Suprapubic skin (tissue), 4 donors: Measurements from ENCODE around the gene RPS26.

Experiments used
- CTCF ChIP-seq, 2 donors: fragments of 200-600 bp in 1 of 2; fragments of 450-650 bp in 1 of 2; sonication (generic) in 1 of 2; IDR thresholded peaks; one replicate each; pipeline ENCODE4 v1.5.1; 2016 to 2019; ENCODE audit warnings: antibody characterized with exemption in 2 of 2, mild to moderate bottlenecking in 1 of 2, moderate library complexity in 1 of 2
- EP300 ChIP-seq: sonication (generic); formaldehyde crosslinking; IDR thresholded peaks from one replicate; pipeline ENCODE4 v1.6.1; 2017; ENCODE audit warnings: antibody characterized with exemption
- POLR2A ChIP-seq, 2 donors: fragments of 450-650 bp; IDR thresholded peaks; one replicate each; pipeline ENCODE4 v1.6.1; 2017; ENCODE audit warnings: antibody characterized with exemption in 2 of 2, mild to moderate bottlenecking in 2 of 2, moderate library complexity in 2 of 2
- POLR2AphosphoS5 ChIP-seq, 3 donors: sonication (generic); formaldehyde crosslinking; IDR thresholded peaks; one replicate each; pipeline ENCODE4 v1.6.1; 2017; ENCODE audit warnings: antibody characterized with exemption in 3 of 3

- no peak for TF ChIP-seq POLR2A (IDR thresholded peaks at IDR 0.05)
- no peak for TF ChIP-seq POLR2AphosphoS5 (IDR thresholded peaks at IDR 0.05)
- TF ChIP-seq EP300: no peak
- TF ChIP-seq CTCF (IDR thresholded peaks at IDR 0.05): peak; percentile 83 to 84
Measured at GRCh38 chr12:55996201-55996714, 45.5 kb upstream of the RPS26 start.
